ENCODE data around the gene GPC6.

GPC6 gene

DNA sequence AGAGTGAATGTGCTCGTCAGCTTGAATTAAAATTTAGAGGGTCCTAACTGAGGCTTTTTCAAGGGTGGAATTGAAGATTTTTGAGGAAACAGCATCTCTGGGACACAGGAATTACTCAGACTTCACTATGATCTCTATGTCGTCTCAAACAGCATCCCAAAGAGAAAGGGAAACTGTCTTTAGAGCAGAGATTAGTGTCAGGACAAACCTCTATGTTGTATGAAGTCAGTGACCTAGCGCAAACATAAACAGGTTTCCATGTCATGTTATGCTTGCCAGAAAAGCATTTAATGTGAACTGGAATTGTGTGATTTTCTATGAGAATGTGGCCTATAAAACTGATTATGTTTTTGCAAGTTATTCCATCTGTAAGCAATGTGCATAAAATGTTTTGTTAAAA lies 573.7 kb downstream of the GPC6 start:
- no peak for DNase-seq

DNA sequence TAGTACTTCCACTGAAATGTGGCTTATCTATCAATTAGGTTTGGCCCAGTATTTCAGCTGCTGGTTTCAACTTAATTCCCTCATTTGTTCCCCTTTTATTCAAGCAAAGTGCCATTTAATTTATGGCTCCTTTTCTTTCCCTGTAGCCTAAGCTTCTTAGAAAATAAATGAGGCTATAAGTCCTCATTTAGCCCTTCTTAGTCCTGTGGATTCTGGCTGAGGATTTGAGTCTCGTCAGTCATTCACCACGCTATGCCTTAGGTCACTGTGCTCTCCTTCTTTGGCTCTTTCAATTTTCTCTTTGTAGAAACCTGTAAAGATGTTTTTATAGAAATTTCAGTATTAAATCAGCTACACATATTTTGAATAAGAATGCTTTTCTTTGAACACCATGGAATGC lies 579.1 kb downstream of the GPC6 start:
- no peak for DNase-seq

DNA sequence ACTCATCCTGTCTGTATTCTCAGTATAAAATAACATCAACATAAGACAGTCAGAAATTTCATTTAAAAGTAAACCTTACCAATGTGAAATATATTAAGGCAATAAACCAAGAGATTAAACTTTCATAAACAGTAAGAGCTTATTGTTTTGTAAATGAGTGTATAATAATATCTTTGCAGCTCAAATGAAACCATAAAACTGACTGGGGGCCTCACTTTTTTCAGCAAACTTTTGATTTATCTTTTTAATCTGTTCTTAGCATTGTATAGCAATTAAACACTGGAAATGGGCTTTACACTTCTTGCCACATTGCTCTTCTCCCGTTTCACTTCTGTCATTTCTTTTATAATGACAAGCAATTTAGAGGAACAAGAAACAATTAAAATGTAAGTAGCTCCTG lies 580.3 kb downstream of the GPC6 start:
- DNase-seq = no peak

DNA sequence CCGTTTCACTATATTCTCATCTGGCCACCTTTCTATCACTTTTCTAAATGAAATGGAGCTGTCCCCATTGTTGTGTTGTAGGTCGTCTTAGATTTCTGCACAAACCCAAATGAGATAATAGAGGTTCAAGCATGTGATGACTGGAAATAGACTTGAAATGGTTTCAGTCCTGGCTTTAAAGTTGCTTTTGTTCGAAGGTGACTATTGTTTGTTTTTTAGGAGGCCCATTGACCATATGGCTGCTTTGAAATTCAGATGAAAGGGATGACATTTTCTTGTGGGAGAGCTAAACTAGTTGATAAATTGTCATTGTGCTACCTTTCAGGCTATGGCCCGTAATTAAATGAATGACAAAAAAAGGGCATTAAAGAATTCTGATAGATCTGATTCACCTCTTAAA lies 583.7 kb downstream of the GPC6 start:
- DNase-seq = no peak

DNA sequence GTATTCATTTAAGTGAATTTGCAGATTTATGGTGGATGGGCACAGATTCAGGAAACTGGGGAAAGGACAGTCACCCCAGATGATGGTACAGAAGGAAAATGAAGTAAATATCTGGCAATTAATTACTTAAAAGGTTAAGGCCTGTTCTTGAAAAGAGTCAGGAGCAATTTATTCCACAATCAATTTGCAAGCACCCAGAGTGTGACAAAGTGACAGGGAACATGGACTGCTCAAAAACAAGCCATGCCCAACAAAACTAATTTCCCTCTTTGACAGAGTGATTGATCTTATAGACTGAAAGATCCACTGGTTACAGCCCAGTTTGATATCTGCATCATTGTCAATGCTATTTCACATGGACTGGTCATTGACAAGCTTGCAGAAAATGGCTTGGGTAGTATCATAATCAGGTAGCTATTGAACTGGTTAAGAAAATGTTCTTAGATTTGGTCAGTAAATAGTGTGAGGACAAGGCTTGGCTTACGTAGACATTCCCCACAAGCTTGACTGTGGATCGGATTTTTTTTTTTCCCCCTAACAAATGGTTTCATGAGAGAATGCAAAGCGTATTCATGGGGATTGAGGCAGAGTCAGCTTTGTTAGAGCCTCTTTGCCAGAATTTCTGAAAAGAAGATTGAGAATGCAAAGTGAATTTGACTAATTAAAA lies 584.6 kb downstream of the GPC6 start:
- no peak for DNase-seq

DNA sequence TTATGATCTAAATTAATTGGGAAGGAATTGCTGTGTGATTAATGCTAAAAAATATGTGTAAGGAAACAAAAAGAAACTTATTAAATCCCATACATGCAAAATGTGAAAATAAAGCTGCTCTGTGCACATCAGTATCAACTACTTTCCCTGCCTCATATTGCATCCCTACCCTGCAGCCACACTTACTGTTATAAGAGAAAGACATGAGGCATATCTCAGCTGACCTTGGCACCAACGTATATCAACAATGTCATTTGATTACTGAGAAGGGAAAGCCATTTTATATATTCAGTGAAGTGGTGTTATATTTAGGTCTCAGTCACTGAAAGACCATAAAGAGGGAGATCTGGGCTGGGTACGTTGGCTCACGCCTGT lies 585.1 kb downstream of the GPC6 start:
- DNase-seq = no peak

DNA sequence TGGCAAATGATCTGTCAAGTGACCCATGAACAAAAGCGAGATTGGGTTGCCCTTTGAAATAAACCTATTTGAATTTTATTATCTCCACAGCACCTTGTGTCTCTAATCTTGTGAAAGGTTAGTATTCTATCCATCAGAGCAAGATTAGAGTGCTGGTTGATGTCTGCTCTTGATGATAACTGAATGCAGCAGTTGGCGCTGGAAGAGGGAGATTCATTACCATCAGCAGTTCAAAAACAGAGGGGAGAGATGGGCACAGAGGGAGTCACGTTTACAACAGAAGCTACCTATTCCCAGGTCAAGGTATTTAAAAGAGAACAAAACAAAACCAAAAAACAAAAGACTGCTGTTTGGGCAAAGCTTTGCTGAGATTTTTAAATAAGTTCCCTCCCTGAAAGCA lies 588.1 kb downstream of the GPC6 start:
- DNase-seq = no peak

DNA sequence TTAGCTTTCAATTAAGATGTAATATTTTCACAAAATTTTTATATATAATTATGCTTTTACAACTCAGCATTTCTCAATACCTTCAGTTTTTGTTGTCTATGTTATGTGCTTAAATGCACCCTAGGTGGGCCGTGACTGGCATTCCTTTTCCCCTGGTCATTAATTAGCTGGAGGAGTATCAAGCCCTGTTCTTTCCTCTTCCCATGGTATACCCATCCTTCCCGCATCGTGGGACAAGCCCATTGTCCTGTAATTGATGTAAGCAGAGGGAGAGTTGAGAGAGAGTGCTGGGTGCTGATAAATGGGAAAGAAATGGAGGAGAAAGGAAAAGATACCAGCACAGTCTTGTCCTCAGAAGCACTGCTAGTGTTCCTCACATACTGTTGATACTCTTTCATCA lies 591.7 kb downstream of the GPC6 start:
- DNase-seq = no peak

DNA sequence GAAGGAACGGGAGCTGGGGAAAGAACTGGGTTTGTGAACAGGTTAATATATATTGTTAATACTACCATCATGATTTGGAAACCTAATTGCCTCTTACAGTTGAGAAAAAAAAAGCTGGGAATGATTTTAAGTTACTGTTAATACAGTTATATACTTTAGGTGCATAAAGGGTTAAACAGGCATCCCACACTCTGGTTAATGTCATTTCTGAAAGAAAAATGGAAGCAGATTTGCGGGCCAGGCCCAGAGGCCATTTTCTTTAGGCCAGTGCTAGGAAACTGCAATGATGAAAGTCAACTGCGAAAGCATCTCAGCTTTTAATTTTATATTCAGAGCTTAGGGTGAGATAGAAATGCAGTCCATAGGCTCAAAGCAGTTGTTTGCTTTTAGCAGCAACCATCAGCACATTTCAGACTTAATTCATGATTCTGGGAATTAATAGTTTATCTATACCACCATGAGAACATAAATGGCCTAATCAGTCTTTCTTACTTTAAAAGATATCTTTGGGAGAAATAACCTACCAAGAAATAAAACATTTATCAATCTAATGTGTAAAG lies 592.8 kb downstream of the GPC6 start:
- DNase-seq = no peak

DNA sequence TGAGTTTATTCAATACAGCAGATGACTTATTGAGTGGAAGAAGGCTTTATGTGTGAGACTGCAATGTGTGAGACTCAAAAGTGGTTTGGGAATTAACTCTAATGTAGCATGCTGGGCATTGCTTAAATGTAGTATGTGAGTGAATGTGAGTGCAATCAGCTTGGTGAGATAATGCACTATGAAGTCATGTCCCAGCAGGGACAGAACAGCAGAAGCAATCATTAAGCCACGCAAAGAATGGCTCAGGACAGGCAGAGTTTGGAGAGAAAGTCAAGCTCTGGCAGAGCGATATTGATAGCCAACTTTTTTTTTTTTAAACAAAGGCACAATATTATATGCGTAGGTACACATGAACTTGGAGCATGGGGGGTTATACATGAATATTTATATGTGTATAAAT lies 597.7 kb downstream of the GPC6 start:
- DNase-seq = no peak

DNA sequence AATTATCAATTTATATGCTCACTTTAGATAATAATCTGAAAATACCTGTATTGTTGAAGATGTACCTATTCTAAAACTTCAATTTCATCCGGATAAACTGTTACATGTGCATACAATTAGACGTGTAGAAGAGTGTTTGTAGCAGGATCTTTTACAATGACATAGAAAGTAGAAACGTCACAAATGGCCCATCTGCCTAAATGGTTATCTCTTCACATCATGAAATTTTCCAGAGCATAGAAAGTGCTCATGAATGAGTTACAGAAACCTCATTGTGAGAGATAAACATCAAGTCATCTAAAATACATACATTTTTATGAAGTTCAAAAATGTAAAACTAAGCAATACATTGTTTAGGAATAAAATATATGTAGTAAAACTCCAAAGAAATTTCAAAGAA lies 607.4 kb downstream of the GPC6 start:
- DNase-seq = no peak

DNA sequence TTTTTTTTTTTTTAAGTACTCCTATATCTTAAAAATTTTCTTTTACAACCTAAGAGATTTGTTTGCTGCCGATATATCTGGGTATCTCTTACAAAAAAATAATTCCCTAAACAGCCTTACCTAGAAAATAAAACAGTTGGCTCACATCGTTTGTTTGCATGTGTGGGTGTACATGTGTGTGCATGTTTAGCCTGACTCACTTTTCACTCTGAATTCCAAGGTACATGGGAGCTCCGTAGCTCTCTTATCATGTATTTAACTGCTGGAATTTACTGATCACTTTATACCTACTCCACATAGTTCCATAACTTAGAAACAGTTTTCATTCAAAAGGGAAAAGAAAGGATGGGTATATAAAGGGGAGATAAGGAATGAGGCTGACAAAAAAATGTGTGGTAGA lies 616.5 kb downstream of the GPC6 start:
- no peak for DNase-seq

DNA sequence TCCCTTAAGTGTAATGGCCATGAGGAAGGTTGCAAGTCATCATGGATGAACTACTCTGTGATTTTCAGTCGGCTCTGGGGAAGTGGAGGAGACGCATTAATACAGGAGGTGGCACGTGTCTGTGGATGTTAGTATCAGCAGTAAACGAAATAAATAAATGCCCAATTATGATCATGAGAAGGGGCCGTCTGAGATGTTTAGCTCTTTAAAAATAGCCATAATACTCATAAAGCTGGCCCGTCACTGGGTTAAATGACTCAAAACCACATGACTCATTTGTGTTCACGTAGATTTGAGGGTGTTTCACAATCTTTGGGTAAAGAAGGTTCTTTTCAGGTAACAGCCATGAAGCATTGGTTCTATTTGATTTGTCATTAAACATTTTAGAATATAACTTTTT lies 620.6 kb downstream of the GPC6 start:
- no peak for DNase-seq

DNA sequence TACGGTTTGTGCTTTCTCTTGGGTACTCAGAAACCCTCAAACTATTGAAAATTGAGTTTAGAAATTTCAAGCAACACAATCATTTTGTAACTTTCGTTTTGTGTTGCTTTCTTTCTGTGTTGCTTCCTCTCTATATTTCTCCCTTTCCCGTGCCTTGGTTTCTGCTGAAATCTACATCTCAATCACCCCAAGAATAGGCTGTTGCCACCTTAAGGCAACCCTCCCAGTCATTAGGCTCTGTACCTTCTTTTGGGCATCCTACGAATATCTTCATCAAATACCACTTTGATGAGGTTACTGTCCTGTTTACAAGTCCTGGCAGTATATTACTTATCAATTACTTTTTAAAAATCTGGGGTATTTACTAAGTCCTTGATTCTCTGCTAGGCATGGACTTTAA lies 621.6 kb downstream of the GPC6 start:
- DNase-seq = no peak

DNA sequence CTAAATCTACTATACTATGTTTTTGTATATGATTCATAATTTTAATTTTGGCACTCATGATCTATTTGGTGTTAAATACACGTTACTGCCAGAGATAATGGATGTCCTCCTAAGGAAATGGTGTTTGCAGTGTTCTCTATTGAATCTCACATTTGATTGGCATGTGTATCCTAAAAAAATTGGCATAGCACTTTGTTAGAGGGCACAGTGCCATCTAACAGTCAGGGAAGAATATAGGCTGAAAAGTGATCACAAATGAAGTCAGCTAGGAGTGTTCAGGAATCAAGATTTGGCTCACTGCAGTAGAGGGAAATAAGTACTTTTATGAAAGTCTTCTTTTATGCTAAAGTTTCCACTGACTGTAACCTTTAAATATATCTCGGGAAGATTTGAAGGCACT lies 624.6 kb downstream of the GPC6 start:
- DNase-seq = no peak

DNA sequence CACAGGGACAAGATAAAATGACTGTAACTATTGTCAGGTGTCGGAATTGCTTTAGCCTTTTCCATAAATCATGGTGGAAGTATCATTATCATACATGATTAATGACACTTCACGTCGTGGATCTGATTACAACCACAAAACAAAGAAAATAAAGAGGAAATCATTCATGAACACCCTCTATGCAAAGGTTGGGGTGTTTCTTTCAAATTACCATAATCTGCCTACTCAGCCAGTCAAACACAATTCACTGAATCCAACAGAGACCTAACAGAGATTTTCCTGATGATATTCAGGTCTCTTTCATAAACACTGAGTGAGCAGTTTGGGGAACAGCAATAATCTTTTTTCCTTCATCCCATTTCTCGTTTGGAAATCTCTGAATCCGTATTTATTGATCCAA lies 627.3 kb downstream of the GPC6 start:
- DNase-seq = no peak

DNA sequence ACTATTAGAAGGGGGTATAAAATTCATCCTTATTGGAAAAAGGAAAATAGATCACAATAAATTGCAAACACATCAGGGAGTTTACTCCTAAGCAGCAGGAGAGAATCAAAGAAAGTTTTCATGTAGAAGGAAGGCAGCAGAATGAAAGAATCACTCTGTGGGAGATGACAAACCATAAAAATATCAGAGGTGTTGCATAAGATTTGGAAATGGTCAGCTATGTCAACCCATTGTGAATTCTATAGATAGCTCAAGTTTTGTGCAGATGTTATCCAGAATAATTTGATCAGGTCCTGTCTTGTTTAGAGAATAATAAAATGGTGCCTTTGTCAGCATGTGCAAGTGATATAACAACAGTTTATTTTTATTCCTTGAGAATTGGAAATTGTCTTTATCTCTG lies 630.5 kb downstream of the GPC6 start:
- no peak for DNase-seq

DNA sequence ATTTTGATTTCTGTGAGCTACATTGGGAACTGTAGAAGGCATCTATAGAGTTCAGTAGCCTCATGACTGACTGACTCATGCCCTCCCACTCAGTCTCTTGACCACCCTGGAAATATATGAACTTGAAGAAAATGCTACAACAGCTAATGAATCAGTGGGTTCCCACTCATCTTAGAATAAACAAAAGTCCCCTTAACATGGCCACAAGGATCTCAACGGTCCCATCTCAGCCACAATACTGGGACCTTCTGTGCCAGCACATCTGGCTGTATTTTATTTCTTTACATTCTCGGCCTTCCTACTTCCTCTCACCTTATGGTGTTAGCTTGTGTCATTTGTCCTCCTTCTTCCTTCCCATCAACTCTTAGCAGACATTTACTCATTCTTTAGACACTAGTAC lies 633.1 kb downstream of the GPC6 start:
- DNase-seq = no peak

DNA sequence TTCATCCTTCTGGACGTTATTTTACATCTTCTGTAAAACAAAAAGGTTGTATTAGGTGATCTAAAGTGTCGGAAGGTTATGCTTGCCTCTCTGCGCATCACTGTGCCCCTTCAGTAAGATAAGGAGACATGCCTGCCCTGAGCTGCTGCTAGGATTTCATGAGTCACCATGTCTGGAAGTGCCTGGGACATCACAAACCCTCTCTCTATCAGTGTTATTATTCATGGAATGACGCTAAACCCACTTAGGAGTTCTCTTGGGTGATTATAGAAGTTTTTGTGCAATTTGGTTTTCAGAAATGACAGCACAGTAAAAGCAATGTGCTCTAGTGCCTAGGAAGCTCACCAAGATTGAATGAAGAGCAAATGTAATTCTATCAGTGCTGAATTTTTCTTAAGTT lies 635.2 kb downstream of the GPC6 start:
- no peak for DNase-seq

DNA sequence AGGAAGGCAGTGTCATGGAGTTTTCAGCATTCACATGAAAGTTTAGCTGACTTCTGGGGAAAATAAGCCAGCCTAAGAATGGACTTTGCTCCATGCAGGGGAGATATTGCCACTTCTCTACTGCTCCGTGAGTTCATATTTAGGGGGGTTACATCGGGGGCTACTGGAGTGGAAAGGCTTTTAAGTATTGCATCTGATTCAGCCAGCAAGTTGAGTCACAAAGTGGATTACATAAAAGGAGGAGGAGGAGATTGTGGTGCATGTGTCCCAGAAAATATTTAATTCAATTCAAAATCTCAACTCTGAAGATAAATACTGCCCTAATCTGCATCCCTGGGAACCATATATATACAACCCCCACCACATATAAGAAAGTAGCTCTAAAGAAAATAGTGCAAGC lies 635.7 kb downstream of the GPC6 start:
- DNase-seq = no peak

DNA sequence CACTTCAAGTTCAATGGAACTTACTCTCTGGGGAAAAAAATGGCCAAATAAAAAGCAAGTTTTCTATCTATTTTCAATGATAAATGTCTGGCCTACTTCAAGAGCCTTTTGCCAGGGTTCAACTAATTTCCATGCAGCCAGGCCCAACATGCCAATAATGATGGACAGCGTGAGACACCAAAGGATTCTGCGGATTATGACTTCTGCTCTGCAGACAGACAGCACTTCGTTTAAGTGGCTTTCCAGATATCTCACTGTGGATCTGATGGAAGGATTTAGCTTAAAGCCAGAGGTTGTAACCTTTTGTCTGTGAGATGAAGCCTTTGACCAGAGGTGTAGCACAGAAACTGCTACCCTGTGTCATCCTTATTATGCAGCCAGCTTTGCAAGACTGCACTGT lies 638.6 kb downstream of the GPC6 start:
- no peak for DNase-seq

DNA sequence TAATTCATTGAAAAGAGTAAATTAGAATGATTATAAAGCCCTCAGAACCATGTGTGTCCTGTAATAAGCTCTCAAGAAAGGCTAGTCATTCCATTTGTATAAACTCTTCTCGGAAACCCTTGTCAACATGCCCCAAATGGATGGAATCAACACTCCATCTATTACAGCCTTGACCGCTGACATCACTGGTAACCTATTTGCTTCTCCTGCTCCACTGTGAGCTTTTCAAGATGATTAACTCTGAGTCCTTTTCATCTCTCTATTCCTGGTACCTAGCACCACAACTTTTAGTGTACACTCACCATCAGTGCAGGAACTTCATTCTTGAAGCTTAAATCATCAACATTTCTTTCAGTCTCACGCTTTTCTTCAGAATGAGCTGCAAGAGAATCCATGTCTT lies 640.9 kb downstream of the GPC6 start:
- no peak for DNase-seq

DNA sequence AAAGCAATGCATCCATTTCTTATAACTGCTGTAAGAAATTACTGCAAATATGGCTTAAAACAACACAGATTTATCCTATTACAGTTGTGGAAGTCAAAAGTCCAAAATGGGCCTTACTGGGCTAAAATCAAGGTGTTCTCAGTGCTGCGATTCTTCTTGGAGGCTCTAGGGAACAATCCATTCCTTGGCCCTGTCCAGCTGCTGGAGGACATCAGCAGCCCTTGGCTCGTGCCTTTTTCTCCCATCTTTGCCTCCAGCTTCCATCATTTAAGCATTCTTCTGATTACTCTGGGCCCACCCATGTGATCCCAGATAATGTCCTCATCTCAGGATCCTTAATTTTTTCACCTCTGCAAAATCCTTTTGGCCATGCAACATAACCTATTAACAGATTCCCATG lies 645.8 kb downstream of the GPC6 start:
- DNase-seq = no peak

DNA sequence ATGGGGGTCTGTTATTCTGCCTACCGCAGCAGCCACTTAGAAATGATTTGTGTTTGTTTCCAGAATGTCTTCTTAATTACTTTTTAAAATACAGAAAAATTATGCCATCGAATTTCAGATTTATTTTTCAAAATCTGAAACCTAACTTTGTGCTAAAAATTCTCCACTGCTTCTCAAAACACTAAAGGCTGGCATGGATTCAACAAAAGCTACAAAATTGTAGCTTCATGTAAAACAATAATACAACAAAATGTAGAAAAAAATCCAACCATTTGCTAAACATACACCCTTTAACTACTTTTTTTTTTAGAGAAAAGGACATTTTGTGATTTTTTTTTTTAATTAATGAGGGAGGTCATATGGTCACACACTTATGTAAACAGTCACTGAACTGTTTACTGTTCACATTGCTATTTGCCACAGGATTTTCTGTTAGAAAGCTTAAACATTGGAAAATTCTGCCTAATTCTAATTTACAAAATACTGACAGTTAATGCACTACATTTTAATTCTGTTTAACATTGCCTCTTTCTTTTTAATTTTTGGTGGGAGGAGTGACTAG lies 646.3 kb downstream of the GPC6 start:
- no peak for DNase-seq

DNA sequence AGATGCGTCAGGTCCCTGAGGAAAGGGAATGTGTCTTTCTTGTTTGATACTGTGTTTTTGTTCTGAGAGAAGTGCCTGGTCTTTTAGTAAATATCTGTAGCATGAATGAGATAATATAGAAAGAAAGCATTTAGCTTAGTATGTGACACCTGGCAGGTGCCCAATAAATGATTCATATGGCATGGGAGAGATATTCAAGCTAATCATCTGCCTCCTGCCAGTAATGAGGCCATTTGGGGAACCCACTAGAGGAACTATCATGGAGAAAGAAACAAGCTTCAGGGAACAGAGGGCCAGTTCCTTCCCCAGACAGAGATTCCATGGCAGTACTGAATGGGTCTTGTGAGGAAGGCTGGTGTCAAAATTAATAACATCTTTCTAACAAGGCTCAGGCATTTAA lies 648.9 kb downstream of the GPC6 start:
- no peak for DNase-seq

All from NCI-H1048 (cell line).